Fibroblast of lung (primary cell): Measurements from ENCODE around the gene TCF12. TPM values are rescaled to one million over a fixed set of nuclear protein-coding genes. Genes with fewer than 3 reads are reported as not detected.

Source experiments
- DNase-seq, 2 donors: peaks; one replicate each; pipeline versions ENCODE4 v3.0.0 to v3.0.0-alpha.2; 2010; ENCODE audit warnings: low read depth in 2 of 2
- H2AFZ ChIP-seq: 2 replicates; pipeline ENCODE4 v1.5.1; 2012; ENCODE audit warnings: low read length, control low read depth, inconsistent platforms
- H3K27ac ChIP-seq: 2 replicates; pipeline ENCODE4 v1.5.1; 2011; ENCODE audit warnings: low read length, control low read depth; ENCODE audit not compliant: insufficient read depth
- H3K27me3 ChIP-seq: 2 replicates; pipeline ENCODE4 v1.5.1; 2011; ENCODE audit warnings: mild to moderate bottlenecking, low read length; ENCODE audit not compliant: control insufficient read depth, insufficient read depth
- H3K36me3 ChIP-seq: 2 replicates; pipeline ENCODE4 v1.5.1; 2011; ENCODE audit warnings: low read length; ENCODE audit not compliant: control insufficient read depth, insufficient read depth
- H3K4me1 ChIP-seq: 2 replicates; pipeline ENCODE4 v1.5.1; 2011; ENCODE audit warnings: low read length; ENCODE audit not compliant: control insufficient read depth, insufficient read depth; ENCODE audit errors: extremely low read depth
- H3K4me2 ChIP-seq: 2 replicates; pipeline ENCODE4 v1.5.1; 2011; ENCODE audit warnings: low read length, control low read depth; ENCODE audit not compliant: insufficient read depth; ENCODE audit errors: extremely low read depth
- H3K4me3 ChIP-seq, 4 experiments: fragments of 200-600 bp in 1 of 4; sonication (generic) in 1 of 4; replicated peaks in 1 of 4; 2 replicates each; pipeline ENCODE4 v1.5.1; 2011 to 2016; ENCODE audit warnings: low read length in 4 of 4, low read depth in 3 of 4, mild to moderate bottlenecking in 3 of 4, control low read depth in 2 of 4, inconsistent platforms in 1 of 4, mixed read lengths in 1 of 4; ENCODE audit not compliant: insufficient read depth in 1 of 4; ENCODE audit errors: control extremely low read depth in 1 of 4
- H3K79me2 ChIP-seq: 2 replicates; pipeline ENCODE4 v1.5.1; 2012; ENCODE audit warnings: mild to moderate bottlenecking, low read length, inconsistent platforms; ENCODE audit not compliant: control insufficient read depth, insufficient read depth
- H3K9ac ChIP-seq: 2 replicates; pipeline ENCODE4 v1.5.1; 2011; ENCODE audit warnings: mild to moderate bottlenecking, low read length, control low read depth; ENCODE audit not compliant: insufficient read depth
- H3K9me3 ChIP-seq: 2 replicates; pipeline ENCODE4 v1.5.1; 2012; ENCODE audit warnings: low read depth, low read length; ENCODE audit not compliant: control insufficient read depth, insufficient read depth
- H4K20me1 ChIP-seq: 2 replicates; pipeline ENCODE4 v1.5.1; 2011; ENCODE audit warnings: low read length; ENCODE audit not compliant: control insufficient read depth, insufficient read depth; ENCODE audit errors: extremely low read depth
- CTCF ChIP-seq, 2 donors: IDR thresholded peaks in 1 of 2; conservative IDR thresholded peaks in 1 of 2; 1 replicate in 1 of 2; 2 replicates in 1 of 2; pipeline ENCODE4 v1.5.1; 2011 to 2012; ENCODE audit warnings: low read length in 2 of 2, control low read depth in 1 of 2, inconsistent platforms in 1 of 2, low read depth in 1 of 2, mild to moderate bottlenecking in 1 of 2
- EZH2 ChIP-seq: IDR thresholded peaks from 2 replicates; pipeline ENCODE4 v1.5.1; 2012; ENCODE audit warnings: low read length, control low read depth, mild to moderate bottlenecking; ENCODE audit errors: missing control alignments
- polyA plus RNA-seq, 2 donors: library from polyadenylated mRNA; depleted of rRNA in 1 of 2; stranded (reverse) in 1 of 2; unstranded in 1 of 2; fragments of >200 nt; gene quantifications; 2 replicates each; pipeline ENCODE4 v1.2.1, GENCODE V29; 2011 to 2012; ENCODE audit warnings: missing spikeins in 1 of 2
- total RNA-seq: library from RNA; depleted of rRNA; stranded (reverse); fragments of >200 nt; gene quantifications from 2 replicates; pipeline ENCODE4 v1.2.1, GENCODE V29; 2014

TCF12 gene
- total and polyA plus RNA-seq, 2 donors (not counting 1 experiment from before 2014, with no cell fraction given): 105 to 232 TPM

- H4K20me1 ChIP-seq: no peaks in the 10 kb centered on the region
- no peak overlapping the region for H3K4me2 ChIP-seq
- no peaks in the 10 kb centered on the region for H3K36me3 ChIP-seq
- H3K79me2 ChIP-seq: peaks cover 7% of the 10 kb centered on the region
- no peaks in the 10 kb centered on the region for H3K4me1 ChIP-seq
- H3K4me3 ChIP-seq: no peak overlapping the region
- no peak overlapping the region for H3K27ac ChIP-seq
- no peak overlapping the region for H3K9ac ChIP-seq
- DNase-seq: no peak
- TF ChIP-seq CTCF (conservative IDR thresholded peaks at IDR 0.05 in 1 of 2, IDR thresholded peaks at IDR 0.05 in 1 of 2; ENCODE audit: low read depth in 1 of 2, low read length in 2 of 2): no peak
- TF ChIP-seq EZH2: no peak
- no peaks in the 10 kb centered on the region for H3K27me3 ChIP-seq
- no peak overlapping the region for H2AFZ ChIP-seq
- no peaks in the 10 kb centered on the region for H3K9me3 ChIP-seq
These were observed 173.8 kb downstream of the TCF12 start for GRCh38 chr15:57092252-57092651.

GRCh38 chr15:57094321-57095257 is 176.1 kb downstream of the TCF12 start:
- Histone ChIP-seq H3K36me3 (no peaks in the 10 kb centered on the region), H3K4me1 (no peaks in the 10 kb centered on the region), H3K9me3 (no peaks in the 10 kb centered on the region), H3K27ac (no peak overlapping the region), H4K20me1 (no peaks in the 10 kb centered on the region), H3K79me2 (peaks cover 1% of the 10 kb centered on the region), H2AFZ (no peak overlapping the region), H3K27me3 (no peaks in the 10 kb centered on the region), H3K9ac (no peak overlapping the region), H3K4me2 (no peak overlapping the region), H3K4me3 (no peak overlapping the region)
- TF ChIP-seq EZH2 (no peak), CTCF (conservative IDR thresholded peaks at IDR 0.05 in 1 of 2, IDR thresholded peaks at IDR 0.05 in 1 of 2; ENCODE audit: low read depth in 1 of 2, low read length in 2 of 2) (no peak)
- DNase-seq: no peak

GRCh38 chr15:57095896-57096295 is 177.5 kb downstream of the TCF12 start:
- no peak overlapping the region for H3K4me2 ChIP-seq
- H3K9me3 ChIP-seq: no peaks in the 10 kb centered on the region
- no peak overlapping the region for H3K9ac ChIP-seq
- no peaks in the 10 kb centered on the region for H4K20me1 ChIP-seq
- DNase-seq: no peak
- H3K4me3 ChIP-seq: no peak overlapping the region
- H3K27ac ChIP-seq: no peak overlapping the region
- H3K27me3 ChIP-seq: no peaks in the 10 kb centered on the region
- H2AFZ ChIP-seq: no peak overlapping the region
- H3K79me2 ChIP-seq: no peaks in the 10 kb centered on the region
- H3K4me1 ChIP-seq: no peaks in the 10 kb centered on the region
- TF ChIP-seq EZH2 (no peak), CTCF (conservative IDR thresholded peaks at IDR 0.05 in 1 of 2, IDR thresholded peaks at IDR 0.05 in 1 of 2; ENCODE audit: low read depth in 1 of 2, low read length in 2 of 2) (no peak)
- no peaks in the 10 kb centered on the region for H3K36me3 ChIP-seq
